A673 (cell line): Measurements from ENCODE around the gene RABGAP1L. TPM values are rescaled to one million over a fixed set of nuclear protein-coding genes. Genes with fewer than 3 reads are reported as not detected.

Experiments
- BruUV-seq: library from RNA; stranded (reverse); fragments of 400-500 nt; replicated peaks from 2 replicates; lab custom pipeline; 2021; lab: Mats Ljungman, UMichigan
- CTCF ChIA-PET: fragments of 300-600 bp; sonication (Branson Sonifier 250); formaldehyde crosslinking; loops from one replicate; lab custom pipeline; 2022; ENCODE audit warnings: antibody characterized with exemption; lab: Charles Lee
- POLR2A ChIA-PET: fragments of 300-600 bp; sonication (Branson Sonifier 250); formaldehyde crosslinking; loops from one replicate; lab custom pipeline; 2022; ENCODE audit warnings: antibody characterized with exemption; ENCODE audit not compliant: low non-redundant PET; lab: Charles Lee
- DNase-seq: peaks from one replicate; pipeline ENCODE4 v3.0.0-alpha.2; 2015; ENCODE audit warnings: low spot score
- H3K27ac ChIP-seq: fragments of 200-600 bp; sonication (generic); 2 replicates; pipeline ENCODE4 v1.5.1; 2016; ENCODE audit warnings: mixed run types, low read depth, mild to moderate bottlenecking, mixed read lengths, antibody characterized with exemption, low read length; ENCODE audit not compliant: poor library complexity, severe bottlenecking
- H3K27me3 ChIP-seq: fragments of 200-600 bp; sonication (generic); replicated peaks from 2 replicates; pipeline ENCODE4 v1.6.1; 2017; ENCODE audit warnings: mixed run types, low read depth, mild to moderate bottlenecking, mixed read lengths, antibody characterized with exemption, low read length; ENCODE audit not compliant: insufficient read depth, poor library complexity
- H3K36me3 ChIP-seq: fragments of 200-600 bp; sonication (generic); 2 replicates; pipeline ENCODE4 v1.6.1; 2016; ENCODE audit warnings: mixed run types, mild to moderate bottlenecking, mixed read lengths, antibody characterized with exemption, low read length; ENCODE audit not compliant: insufficient read depth, poor library complexity, severe bottlenecking
- H3K4me1 ChIP-seq: fragments of 200-600 bp; sonication (generic); 2 replicates; pipeline ENCODE4 v1.6.1; 2017; ENCODE audit warnings: mixed run types, mild to moderate bottlenecking, mixed read lengths, antibody characterized with exemption, low read length; ENCODE audit not compliant: insufficient read depth, poor library complexity, severe bottlenecking
- H3K4me3 ChIP-seq: fragments of 200-600 bp; sonication (generic); 2 replicates; pipeline ENCODE4 v1.5.1; 2016; ENCODE audit warnings: low read depth, mixed run types, mild to moderate bottlenecking, mixed read lengths, low read length; ENCODE audit not compliant: poor library complexity, severe bottlenecking
- H3K9me3 ChIP-seq: fragments of 200-600 bp; sonication (generic); 2 replicates; pipeline ENCODE4 v1.6.1; 2016; ENCODE audit warnings: mixed run types, low read depth, mild to moderate bottlenecking, mixed read lengths, antibody characterized with exemption, low read length; ENCODE audit not compliant: poor library complexity, severe bottlenecking
- EZH2 ChIP-seq: fragments of 200-600 bp; sonication (generic); IDR thresholded peaks from 2 replicates; pipeline ENCODE4 v1.6.1; 2017; ENCODE audit warnings: borderline replicate concordance, low read depth, mild to moderate bottlenecking, mixed read lengths, antibody characterized with exemption, low read length; ENCODE audit not compliant: poor library complexity, severe bottlenecking
- intact Hi-C: fragments of 100-400 bp; cut with micrococcal nuclease; formaldehyde crosslinking; loops from one replicate; pipeline ENCODE4 v1.10.0; 2022; ENCODE audit not compliant: unreplicated experiment
- total RNA-seq: library from RNA; stranded (reverse); gene quantifications from 2 replicates; pipeline ENCODE4 v1.2.3, GENCODE V29; 2021
- TF ChIP-seq, protein P1 (sequence below): fragments of 300-800, 200-600 bp; sonication (generic); conservative IDR thresholded peaks from 2 replicates; pipeline ENCODE4 v1.5.1; 2017; ENCODE audit warnings: low read depth, mild to moderate bottlenecking, antibody characterized with exemption, low read length, moderate library complexity, mixed read lengths

RABGAP1L gene
- total RNA-seq, 1 experiment from 2014 or later = 19.3 TPM

DNA sequence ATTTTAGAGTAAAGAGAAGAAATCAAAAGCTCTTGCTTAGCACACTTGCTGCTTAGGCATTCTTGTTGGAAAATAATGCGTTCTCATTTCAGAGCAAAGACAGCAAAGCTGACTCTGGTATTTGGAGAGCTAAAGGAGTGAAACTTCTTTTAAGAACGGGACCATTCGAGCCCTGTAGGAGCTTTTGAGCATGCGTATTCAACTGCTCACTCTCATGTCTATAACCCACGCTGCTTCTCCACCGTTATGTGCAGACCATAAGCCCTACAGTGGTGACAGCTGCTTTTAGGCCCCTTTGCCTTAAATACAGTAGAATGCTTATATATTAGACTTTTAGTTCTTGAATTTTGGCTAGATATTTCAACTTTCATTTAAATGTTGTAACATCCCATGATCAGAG, 626.2 kb downstream of the RABGAP1L start:
- H3K4me3 ChIP-seq = no peak overlapping the region
- CTCF ChIA-PET = no interaction called here
- no peaks in the 10 kb centered on the region for H3K27me3 ChIP-seq
- intact Hi-C loops = no loop called here
- no peaks in the 10 kb centered on the region for H3K36me3 ChIP-seq
- no peak for DNase-seq
- no TSS peak for BruUV-seq
- POLR2A ChIA-PET = no interaction called here
- TF ChIP-seq, protein P1, sequence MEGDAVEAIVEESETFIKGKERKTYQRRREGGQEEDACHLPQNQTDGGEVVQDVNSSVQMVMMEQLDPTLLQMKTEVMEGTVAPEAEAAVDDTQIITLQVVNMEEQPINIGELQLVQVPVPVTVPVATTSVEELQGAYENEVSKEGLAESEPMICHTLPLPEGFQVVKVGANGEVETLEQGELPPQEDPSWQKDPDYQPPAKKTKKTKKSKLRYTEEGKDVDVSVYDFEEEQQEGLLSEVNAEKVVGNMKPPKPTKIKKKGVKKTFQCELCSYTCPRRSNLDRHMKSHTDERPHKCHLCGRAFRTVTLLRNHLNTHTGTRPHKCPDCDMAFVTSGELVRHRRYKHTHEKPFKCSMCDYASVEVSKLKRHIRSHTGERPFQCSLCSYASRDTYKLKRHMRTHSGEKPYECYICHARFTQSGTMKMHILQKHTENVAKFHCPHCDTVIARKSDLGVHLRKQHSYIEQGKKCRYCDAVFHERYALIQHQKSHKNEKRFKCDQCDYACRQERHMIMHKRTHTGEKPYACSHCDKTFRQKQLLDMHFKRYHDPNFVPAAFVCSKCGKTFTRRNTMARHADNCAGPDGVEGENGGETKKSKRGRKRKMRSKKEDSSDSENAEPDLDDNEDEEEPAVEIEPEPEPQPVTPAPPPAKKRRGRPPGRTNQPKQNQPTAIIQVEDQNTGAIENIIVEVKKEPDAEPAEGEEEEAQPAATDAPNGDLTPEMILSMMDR = no peak
- no peak for TF ChIP-seq EZH2
- H3K4me1 ChIP-seq = no peaks in the 10 kb centered on the region
- no peaks in the 10 kb centered on the region for H3K9me3 ChIP-seq
- H3K27ac ChIP-seq = no peak overlapping the region

DNA sequence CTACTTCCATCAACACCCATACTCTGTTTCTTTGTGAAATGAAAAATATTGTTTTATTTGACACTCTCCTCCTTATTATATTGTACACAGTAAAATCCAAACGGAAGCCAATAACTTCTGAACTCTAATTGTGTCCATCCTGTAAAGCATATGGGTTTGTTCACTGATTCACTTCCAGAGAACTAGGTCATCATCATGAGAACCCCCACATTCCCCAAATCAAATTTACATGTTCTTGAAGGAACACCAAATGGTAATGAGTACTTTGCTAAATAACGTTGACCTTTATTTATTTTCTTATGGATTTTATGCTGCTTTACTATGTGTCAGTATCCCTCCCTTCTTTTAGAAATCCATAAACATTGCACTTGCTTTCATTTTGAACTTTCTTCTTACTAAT, 627.0 kb downstream of the RABGAP1L start:
- ChIA-PET POLR2A (no interaction called here), CTCF (no interaction called here)
- no peak for DNase-seq
- H3K36me3 ChIP-seq = no peaks in the 10 kb centered on the region
- BruUV-seq = no TSS peak
- no peaks in the 10 kb centered on the region for H3K27me3 ChIP-seq
- intact Hi-C loops = no loop called here
- H3K4me1 ChIP-seq = peaks cover 2% of the 10 kb centered on the region
- TF ChIP-seq, protein P1 = no peak
- TF ChIP-seq EZH2 = no peak
- H3K9me3 ChIP-seq = no peaks in the 10 kb centered on the region
- no peak overlapping the region for H3K4me3 ChIP-seq
- no peak overlapping the region for H3K27ac ChIP-seq

DNA sequence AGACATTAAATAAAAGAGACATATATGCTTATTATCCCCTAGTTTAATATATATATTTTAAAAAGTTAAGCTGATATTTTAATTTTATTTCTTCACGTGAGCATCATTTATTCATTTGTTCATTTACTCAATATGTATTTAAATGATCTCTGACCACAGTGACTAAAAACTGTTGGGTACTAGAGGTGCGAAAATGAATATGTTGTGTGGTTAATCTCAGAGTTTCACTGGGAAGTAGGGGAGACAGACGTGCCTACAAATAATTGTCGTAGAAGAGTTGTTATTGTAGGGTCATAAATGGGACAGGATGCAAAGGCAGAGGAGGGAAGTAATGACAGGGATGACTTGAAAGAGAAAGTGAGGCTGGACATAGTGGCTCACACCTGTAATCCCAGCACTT, 627.4 kb downstream of the RABGAP1L start:
- Histone ChIP-seq H3K27me3 (no peaks in the 10 kb centered on the region), H3K9me3 (no peaks in the 10 kb centered on the region), H3K4me3 (no peak overlapping the region), H3K4me1 (peaks cover 6% of the 10 kb centered on the region), H3K36me3 (no peaks in the 10 kb centered on the region), H3K27ac (no peak overlapping the region)
- TF ChIP-seq, protein P1 = no peak
- no peak for TF ChIP-seq EZH2
- BruUV-seq = no TSS peak
- ChIA-PET POLR2A (no interaction called here), CTCF (no interaction called here)
- intact Hi-C loops = no loop called here
- DNase-seq = no peak
